ENCODE data around the gene BEND7.

DNA sequence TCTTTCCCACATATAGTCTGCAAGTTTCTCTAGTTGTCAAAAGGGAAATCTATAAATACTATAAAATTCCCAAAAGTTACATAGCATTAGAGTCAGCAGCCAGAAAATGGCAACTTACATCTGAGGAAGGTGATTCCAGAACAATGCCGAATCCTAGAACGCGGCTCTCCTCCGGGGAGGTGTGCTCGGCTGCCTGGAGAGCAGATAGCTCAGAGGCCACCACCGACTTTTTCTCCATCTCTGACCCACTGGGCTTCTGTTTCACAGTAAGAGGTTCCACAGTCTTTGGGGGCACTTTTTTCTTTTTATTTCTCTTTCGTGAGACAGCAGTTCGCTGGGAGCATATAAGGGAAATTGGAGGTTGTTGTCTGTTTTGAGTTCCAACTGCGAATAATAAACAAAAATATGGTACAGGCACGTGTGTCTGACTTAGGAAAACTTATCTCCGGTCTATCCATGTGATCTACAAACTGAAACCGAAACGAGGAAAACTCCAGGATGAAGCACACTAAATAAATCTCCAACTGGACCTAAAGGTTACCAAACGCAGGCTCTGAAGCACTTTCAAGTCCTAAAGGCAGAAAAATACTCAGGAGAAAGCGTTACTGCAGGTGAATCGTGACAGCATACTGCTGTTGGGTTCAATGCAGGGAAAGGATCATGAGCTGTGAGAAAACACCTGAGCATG is 36.2 kb downstream of the BEND7 start:
- TF ChIP-seq, protein P1, sequence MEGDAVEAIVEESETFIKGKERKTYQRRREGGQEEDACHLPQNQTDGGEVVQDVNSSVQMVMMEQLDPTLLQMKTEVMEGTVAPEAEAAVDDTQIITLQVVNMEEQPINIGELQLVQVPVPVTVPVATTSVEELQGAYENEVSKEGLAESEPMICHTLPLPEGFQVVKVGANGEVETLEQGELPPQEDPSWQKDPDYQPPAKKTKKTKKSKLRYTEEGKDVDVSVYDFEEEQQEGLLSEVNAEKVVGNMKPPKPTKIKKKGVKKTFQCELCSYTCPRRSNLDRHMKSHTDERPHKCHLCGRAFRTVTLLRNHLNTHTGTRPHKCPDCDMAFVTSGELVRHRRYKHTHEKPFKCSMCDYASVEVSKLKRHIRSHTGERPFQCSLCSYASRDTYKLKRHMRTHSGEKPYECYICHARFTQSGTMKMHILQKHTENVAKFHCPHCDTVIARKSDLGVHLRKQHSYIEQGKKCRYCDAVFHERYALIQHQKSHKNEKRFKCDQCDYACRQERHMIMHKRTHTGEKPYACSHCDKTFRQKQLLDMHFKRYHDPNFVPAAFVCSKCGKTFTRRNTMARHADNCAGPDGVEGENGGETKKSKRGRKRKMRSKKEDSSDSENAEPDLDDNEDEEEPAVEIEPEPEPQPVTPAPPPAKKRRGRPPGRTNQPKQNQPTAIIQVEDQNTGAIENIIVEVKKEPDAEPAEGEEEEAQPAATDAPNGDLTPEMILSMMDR (IDR thresholded peaks at IDR 0.05; ENCODE audit: insufficient read depth, low read depth, low read length): no peak
- no peak for TF ChIP-seq EZH2 (IDR thresholded peaks at IDR 0.05; ENCODE audit: insufficient read depth, low read length)

Measured in astrocyte (in vitro differentiated cells and primary cell).